ENCODE measurements around the gene CLEC9A.

DNA sequence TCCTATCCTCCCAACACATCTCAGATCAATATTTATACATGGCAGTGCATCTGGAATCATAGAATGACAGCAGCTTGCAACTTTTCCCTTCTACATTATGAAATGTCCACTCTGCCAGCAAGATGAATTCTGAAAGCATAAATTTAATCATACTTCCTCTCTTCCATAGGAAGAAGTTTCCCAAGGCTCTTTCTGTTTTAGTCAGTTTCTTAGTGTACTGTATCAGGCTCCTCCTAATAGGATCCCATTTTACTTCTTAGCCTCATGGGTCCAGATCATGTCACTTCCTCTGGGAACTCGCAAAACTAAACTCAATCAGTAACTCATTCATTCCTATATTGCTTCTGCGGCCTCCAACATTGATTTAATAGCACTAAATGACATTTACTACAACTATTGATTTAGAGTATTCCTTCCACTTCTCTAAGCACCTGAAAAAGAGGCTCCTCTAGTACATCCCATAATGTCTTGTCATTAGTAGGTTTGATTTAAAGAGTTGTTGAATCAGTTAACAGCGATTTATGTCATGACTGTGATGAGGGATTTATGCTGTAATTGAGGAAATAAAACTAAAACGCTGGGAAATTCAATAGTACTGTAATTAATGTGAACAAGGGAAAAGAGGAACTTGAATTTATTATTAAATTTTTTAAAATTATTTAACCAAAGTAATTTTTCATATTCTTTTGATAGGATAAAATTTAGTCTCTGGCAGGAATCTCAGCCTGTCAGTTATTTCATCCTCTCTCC lies 64.3 kb downstream of the CLEC9A start:
- TF ChIP-seq, protein P1, sequence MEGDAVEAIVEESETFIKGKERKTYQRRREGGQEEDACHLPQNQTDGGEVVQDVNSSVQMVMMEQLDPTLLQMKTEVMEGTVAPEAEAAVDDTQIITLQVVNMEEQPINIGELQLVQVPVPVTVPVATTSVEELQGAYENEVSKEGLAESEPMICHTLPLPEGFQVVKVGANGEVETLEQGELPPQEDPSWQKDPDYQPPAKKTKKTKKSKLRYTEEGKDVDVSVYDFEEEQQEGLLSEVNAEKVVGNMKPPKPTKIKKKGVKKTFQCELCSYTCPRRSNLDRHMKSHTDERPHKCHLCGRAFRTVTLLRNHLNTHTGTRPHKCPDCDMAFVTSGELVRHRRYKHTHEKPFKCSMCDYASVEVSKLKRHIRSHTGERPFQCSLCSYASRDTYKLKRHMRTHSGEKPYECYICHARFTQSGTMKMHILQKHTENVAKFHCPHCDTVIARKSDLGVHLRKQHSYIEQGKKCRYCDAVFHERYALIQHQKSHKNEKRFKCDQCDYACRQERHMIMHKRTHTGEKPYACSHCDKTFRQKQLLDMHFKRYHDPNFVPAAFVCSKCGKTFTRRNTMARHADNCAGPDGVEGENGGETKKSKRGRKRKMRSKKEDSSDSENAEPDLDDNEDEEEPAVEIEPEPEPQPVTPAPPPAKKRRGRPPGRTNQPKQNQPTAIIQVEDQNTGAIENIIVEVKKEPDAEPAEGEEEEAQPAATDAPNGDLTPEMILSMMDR (IDR thresholded peaks at IDR 0.05) = no peak
- no peak for TF ChIP-seq POLR2A (IDR thresholded peaks at IDR 0.05)
